NCI-H460 (cell line): ENCODE data around the gene KIRREL3. TPM values are rescaled to one million over a fixed set of nuclear protein-coding genes. Genes with fewer than 3 reads are reported as not detected.

Experiments used
- DNase-seq: peaks from one replicate; pipeline ENCODE4 v3.0.0-alpha.2; 2016; ENCODE audit warnings: low read depth; ENCODE audit errors: extremely low read depth
- total RNA-seq: library from RNA; depleted of rRNA; stranded (reverse); fragments of >200 nt; shearing (Covaris generic); gene quantifications from 2 replicates; pipeline ENCODE4 v1.2.3, GENCODE V29; 2014

KIRREL3 gene
- total RNA-seq, 1 experiment from 2014 or later, result not detected

GRCh38 chr11:126748100-126748791 lies 252.3 kb downstream of the KIRREL3 start:
- no peak for DNase-seq

- DNase-seq, result no peak
Observed at GRCh38 chr11:126747315-126747714, 253.3 kb downstream of the KIRREL3 start.

- no peak for DNase-seq
Observed at GRCh38 chr11:126746443-126746842, 254.1 kb downstream of the KIRREL3 start.

- no peak for DNase-seq
Observed at GRCh38 chr11:126744699-126745098, 255.9 kb downstream of the KIRREL3 start.

- DNase-seq, result no peak
Observed at GRCh38 chr11:126743628-126744027, 256.9 kb downstream of the KIRREL3 start.

GRCh38 chr11:126742582-126742981 lies 258.0 kb downstream of the KIRREL3 start:
- no peak for DNase-seq

- DNase-seq, result no peak
Observed at GRCh38 chr11:126740846-126741245, 259.7 kb downstream of the KIRREL3 start.

- no peak for DNase-seq
Observed at GRCh38 chr11:126739499-126740145, 260.9 kb downstream of the KIRREL3 start.

GRCh38 chr11:126738295-126739031 lies 262.1 kb downstream of the KIRREL3 start:
- no peak for DNase-seq

- DNase-seq, result no peak
Observed at GRCh38 chr11:126736682-126737572, 263.6 kb downstream of the KIRREL3 start.

GRCh38 chr11:126734752-126735151 lies 265.8 kb downstream of the KIRREL3 start:
- no peak for DNase-seq

- DNase-seq, result no peak
Observed at GRCh38 chr11:126733685-126734084, 266.9 kb downstream of the KIRREL3 start.

- DNase-seq, result no peak
Observed at GRCh38 chr11:126732981-126733380, 267.6 kb downstream of the KIRREL3 start.

GRCh38 chr11:126731576-126732142 lies 268.9 kb downstream of the KIRREL3 start:
- no peak for DNase-seq

- DNase-seq, result no peak
Observed at GRCh38 chr11:126727381-126727780, 273.2 kb downstream of the KIRREL3 start.

- no peak for DNase-seq
Observed at GRCh38 chr11:126725521-126725920, 275.0 kb downstream of the KIRREL3 start.

GRCh38 chr11:126725043-126725442 lies 275.5 kb downstream of the KIRREL3 start:
- no peak for DNase-seq

- no peak for DNase-seq
Observed at GRCh38 chr11:126723665-126724045, 276.9 kb downstream of the KIRREL3 start.

- no peak for DNase-seq
Observed at GRCh38 chr11:126722956-126723664, 277.5 kb downstream of the KIRREL3 start.
